SH-SY5Y (cell line): ENCODE results near the gene MON1A.

ENCODE experiments used
- GATA2 ChIP-seq: IDR thresholded peaks from 2 replicates; pipeline ENCODE4 v1.6.1; 2011; ENCODE audit warnings: mild to moderate bottlenecking, low read depth, low read length
- GATA3 ChIP-seq: IDR thresholded peaks from 2 replicates; pipeline ENCODE4 v1.6.1; 2011; ENCODE audit warnings: low read depth, mild to moderate bottlenecking, low read length, moderate library complexity

The MON1A gene

GRCh38 chr3:49930168-49930690 is 618 bp upstream of the MON1A start:
- TF ChIP-seq GATA2 (no peak), GATA3 (no peak)

GRCh38 chr3:49928481-49929017 is 1.1 kb downstream of the MON1A start:
- TF ChIP-seq GATA3 (no peak), GATA2 (no peak)

- TF ChIP-seq GATA3 (no peak), GATA2 (no peak)
Measured at GRCh38 chr3:49927798-49928197, 1.8 kb downstream of the MON1A start.

DNA sequence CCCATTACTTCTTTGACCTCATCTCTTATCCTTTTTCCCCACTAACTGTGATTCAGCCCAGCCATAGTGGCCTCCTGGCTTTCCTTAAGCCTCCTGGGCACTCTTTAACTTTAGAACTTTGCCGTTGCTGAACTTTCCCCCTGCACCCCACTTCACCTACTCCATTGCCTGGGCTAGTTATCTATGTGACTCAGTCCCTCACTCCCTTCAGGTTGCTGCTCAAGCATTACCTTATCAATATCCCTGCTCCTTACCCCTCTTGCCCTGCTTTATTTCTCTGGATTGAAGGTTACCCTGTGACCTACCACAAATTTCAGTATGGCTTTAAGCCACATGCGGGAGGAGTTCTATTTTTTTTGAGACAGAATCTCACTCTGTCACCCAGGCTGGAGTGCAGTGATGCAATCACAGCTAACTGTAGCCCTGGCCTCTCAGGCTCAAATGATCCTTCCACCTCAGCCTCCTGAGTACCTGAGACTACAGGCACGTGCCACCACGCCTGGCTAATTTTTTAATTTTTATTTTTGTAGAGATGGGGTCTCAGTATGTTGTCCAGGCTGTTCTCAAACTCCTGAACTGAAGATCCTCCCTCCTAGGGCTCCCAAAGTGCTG is 3.4 kb downstream of the MON1A start:
- no peak for TF ChIP-seq GATA3
- no peak for TF ChIP-seq GATA2

DNA sequence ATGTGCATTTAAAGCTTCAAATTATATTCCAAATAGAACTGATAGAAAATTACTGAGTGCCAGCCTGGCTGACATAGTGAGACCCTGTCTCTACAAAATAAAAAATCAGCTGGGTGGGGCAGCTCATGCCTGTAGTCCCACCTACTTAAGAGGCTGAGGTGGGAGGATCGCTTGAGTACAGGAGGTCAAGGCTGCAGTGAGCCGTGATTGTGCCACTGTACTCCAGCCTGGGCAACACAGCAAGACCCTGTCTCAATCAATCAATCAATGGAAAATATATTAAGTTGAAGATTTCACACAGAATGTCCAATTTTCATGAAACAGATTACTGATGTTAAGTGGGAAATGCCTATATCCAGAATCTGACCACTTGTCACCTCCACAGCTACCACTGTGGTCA is 4.1 kb downstream of the MON1A start:
- TF ChIP-seq GATA3, result no peak
- TF ChIP-seq GATA2, result no peak

DNA sequence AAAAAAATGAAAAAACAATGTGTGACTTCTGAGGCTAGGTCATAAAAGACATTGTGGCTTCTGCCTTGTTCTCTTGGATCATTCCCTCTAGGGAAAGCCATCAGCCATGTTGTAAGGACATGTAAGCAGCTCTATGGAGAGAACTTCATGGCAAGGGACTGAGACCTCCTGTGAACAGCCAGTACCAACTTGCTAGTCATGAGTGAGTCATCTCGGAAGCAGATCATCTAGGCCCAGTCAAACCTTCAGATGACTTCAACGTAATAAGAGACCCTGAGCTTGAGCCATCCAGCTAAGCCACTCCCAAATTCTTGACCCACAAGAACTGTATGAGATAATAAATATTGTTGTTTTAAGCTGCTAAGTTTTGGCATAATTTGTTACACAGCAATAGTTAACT is 4.9 kb downstream of the MON1A start:
- no peak for TF ChIP-seq GATA2
- TF ChIP-seq GATA3, result no peak

DNA sequence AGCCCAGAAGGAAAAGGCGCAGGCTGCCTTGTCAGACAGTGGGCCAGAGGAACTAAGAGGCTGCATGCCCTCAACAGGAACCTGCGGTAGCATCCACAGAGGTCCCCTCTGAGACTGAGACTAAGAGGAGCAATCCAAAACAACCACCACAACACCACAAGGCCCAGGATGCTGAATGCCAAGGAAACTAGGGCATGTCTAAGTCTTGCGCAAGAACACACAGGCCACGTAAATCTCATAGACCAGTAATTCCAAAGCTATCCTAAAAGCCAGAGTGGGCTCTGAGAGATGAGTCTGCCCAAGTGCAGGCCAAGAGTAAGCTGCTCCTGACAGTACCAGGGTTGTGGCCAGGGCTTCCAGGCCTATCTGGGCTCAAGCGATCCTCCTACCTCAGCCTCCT is 12.9 kb downstream of the MON1A start:
- TF ChIP-seq GATA2 (no peak), GATA3 (no peak)

DNA sequence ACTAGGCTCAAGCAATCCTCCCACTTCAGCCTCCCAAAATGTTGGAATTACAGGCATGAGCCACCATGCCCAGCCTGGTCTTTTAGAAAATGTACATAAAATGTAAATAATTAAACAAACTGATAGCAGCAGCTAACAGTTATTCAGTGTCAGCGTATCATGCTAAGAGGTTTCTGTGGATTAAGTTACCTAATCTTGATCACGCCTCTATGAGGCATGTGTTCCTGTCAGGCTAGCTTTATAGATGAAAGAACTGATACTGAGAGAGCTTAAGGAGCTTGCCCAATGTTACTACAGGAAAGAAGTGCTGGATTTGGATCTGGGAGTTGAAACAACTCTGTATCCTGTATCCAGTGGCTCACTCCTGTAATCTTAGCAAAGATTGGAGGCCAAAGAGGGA is 14.7 kb downstream of the MON1A start:
- TF ChIP-seq GATA2 (no peak), GATA3 (no peak)

DNA sequence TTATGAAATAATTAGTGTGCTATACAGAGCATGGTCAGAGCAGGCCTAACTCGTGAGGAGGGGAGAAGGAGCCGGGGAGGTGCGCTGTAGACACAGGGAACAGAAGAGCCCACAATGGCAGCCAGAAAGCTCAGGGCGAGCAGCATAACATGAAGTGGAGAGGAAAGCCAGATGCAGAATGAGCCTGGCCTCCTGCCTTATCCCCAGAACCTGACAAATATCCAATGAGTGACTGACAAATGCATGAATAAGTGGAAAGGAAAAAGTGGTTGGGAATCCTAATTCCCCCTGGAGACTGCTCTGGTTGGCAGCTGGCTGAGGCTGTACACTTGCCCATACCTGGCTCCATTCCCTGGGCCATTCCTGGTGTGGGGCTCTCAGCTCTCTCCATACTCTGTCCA is 16.7 kb downstream of the MON1A start:
- TF ChIP-seq GATA2, result no peak
- TF ChIP-seq GATA3, result no peak

DNA sequence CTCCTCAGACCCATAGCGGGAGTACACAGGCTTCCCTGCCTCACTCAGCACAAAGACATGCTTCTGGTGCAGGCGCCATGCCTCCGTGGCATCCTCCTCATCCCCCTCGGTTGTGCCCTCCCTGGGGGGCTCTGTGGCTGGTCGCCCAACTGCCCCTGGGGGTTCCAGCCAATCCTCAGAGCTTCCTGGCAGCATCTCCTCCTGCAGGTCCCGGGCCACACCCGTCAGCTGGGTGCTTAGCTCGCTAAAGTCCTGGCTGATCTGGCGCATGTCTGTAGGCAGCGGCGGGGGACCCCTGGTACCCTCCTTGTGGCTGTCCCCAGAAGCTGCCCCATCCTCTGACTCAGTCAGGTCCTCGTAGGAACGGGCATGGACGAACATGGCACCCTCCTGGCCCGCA is 18.0 kb downstream of the MON1A start:
- TF ChIP-seq GATA3 (no peak), GATA2 (no peak)

DNA sequence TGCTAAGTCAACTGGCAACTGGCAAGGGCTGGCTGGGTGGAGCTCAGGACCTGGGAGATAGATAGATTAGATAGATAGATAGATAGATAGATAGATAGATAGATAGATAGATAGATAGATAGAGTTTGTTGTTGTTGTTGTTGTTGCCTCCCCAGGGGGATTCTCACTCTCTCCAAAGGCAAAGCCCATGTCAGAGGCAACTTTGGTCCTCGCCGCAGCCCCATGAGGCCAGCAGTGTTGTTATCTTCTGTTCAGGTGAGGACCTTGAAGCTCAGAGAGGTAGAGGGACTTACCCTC is 18.5 kb downstream of the MON1A start:
- TF ChIP-seq GATA2 (no peak), GATA3 (no peak)

DNA sequence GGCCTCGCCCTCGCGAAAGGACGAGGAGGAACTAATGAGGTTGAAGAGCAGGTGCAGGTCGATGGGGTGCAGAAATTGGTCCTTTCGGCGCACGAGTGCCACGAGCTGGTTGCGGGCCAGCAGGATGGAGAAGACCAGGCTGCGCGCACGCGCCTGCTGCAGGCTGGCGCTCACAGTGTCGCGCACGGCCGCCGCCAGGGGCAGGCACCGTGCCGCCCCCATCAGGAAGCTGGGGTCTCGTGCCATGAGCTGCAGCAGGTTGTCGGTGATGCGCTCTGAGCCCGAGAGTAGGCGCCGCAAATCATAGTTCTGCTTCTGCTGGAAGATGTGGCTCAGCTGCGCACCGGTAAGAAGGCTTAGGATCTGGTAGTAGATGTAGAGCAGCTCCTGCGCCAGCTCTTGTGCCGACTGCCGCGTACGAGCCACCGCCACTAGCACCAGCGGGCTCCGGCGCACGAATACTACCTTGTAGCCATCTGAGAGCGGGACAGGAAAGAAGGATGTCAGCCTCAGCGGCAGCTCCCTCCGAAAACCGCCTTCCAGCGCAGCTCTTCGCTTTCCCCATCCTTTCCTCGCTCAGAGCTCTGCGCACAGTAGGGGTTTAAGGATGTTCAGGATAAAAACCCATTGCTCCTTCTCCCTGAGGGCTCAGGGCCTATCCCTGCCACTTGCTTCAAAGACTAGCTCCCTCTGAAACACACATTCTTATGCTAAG is 19.0 kb downstream of the MON1A start:
- no peak for TF ChIP-seq GATA2
- TF ChIP-seq GATA3, result no peak

DNA sequence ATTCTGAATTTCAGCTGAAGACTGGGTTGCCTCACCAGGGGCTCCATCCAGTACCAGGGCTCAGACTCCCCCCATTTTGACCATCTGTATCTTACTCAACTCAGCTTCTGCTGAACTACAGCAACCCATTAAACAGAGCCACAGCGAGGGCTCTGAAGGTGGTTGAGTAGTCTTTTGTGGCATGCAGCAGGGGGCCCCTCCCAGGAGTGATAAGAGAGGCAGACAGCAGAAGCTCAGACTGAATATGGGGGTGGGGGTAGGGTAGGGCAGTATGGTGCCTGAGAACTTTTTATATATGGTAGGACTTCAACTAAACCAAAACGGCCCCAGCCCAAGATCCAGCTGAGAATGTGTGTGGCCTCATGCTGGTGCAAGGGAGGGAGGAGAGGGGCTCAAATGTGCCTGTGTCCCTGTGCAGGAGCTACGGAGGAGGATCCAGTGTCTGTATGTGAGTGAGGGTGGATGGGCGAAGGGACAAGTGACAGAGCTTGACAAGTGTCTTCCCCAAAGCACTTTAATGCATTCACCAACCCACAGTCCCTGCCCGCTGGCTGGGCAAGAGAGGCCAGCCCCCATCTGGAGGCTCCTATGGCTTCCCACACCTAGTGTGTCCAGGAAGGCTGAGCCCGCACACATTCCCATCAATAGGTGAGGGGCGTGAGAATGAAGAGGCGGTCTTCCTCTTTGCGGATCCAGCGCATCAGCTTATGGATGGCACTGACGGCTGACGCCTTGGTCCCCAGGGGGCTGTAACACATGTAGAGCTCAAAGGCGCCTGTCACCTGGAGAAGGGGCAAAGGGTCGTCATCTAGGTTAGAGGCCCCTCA is 21.0 kb downstream of the MON1A start:
- TF ChIP-seq GATA2 (no peak), GATA3 (no peak)

GRCh38 chr3:49906073-49906743 is 23.4 kb downstream of the MON1A start:
- TF ChIP-seq GATA3, result no peak
- TF ChIP-seq GATA2, result no peak
